Adrenal gland (tissue), 5 donors: ENCODE results near the gene UBXN6.

ENCODE experiments used
- CTCF ChIP-seq, 6 experiments: fragments of 450-650 bp in 4 of 6; fragments of 200-600 bp in 2 of 6; sonication (generic) in 1 of 6; IDR thresholded peaks; 1 replicate in 5 of 6; 2 replicates in 1 of 6; pipeline versions ENCODE4 v1.5.1 to v1.8.0; 2016 to 2021; ENCODE audit warnings: antibody characterized with exemption in 6 of 6, mild to moderate bottlenecking in 2 of 6, moderate library complexity in 1 of 6
- POLR2A ChIP-seq, 2 donors: fragments of 450-650 bp; IDR thresholded peaks; one replicate each; pipeline ENCODE4 v1.6.1; 2017; ENCODE audit warnings: antibody characterized with exemption in 2 of 2, mild to moderate bottlenecking in 2 of 2, moderate library complexity in 1 of 2
- donor health status: DM: no; HTN: no; CAD: no.

GRCh38 chr19:4500841-4501591 lies 43.4 kb upstream of the UBXN6 start:
- TF ChIP-seq CTCF (IDR thresholded peaks at IDR 0.05) (no peak), POLR2A (IDR thresholded peaks at IDR 0.05) (no peak)
